ENCODE measurements around the gene PIK3C2G.

GRCh38 chr12:18578191-18578590 lies 316.9 kb downstream of the PIK3C2G start:
- TF ChIP-seq TCF7L2 (IDR thresholded peaks at IDR 0.05; ENCODE audit: low read depth, low read length), result no peak
- TF ChIP-seq, protein P1, sequence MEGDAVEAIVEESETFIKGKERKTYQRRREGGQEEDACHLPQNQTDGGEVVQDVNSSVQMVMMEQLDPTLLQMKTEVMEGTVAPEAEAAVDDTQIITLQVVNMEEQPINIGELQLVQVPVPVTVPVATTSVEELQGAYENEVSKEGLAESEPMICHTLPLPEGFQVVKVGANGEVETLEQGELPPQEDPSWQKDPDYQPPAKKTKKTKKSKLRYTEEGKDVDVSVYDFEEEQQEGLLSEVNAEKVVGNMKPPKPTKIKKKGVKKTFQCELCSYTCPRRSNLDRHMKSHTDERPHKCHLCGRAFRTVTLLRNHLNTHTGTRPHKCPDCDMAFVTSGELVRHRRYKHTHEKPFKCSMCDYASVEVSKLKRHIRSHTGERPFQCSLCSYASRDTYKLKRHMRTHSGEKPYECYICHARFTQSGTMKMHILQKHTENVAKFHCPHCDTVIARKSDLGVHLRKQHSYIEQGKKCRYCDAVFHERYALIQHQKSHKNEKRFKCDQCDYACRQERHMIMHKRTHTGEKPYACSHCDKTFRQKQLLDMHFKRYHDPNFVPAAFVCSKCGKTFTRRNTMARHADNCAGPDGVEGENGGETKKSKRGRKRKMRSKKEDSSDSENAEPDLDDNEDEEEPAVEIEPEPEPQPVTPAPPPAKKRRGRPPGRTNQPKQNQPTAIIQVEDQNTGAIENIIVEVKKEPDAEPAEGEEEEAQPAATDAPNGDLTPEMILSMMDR (IDR thresholded peaks at IDR 0.05), result no peak
- TF ChIP-seq, protein P2, sequence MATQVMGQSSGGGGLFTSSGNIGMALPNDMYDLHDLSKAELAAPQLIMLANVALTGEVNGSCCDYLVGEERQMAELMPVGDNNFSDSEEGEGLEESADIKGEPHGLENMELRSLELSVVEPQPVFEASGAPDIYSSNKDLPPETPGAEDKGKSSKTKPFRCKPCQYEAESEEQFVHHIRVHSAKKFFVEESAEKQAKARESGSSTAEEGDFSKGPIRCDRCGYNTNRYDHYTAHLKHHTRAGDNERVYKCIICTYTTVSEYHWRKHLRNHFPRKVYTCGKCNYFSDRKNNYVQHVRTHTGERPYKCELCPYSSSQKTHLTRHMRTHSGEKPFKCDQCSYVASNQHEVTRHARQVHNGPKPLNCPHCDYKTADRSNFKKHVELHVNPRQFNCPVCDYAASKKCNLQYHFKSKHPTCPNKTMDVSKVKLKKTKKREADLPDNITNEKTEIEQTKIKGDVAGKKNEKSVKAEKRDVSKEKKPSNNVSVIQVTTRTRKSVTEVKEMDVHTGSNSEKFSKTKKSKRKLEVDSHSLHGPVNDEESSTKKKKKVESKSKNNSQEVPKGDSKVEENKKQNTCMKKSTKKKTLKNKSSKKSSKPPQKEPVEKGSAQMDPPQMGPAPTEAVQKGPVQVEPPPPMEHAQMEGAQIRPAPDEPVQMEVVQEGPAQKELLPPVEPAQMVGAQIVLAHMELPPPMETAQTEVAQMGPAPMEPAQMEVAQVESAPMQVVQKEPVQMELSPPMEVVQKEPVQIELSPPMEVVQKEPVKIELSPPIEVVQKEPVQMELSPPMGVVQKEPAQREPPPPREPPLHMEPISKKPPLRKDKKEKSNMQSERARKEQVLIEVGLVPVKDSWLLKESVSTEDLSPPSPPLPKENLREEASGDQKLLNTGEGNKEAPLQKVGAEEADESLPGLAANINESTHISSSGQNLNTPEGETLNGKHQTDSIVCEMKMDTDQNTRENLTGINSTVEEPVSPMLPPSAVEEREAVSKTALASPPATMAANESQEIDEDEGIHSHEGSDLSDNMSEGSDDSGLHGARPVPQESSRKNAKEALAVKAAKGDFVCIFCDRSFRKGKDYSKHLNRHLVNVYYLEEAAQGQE (IDR thresholded peaks at IDR 0.05; ENCODE audit: insufficient read depth in 1 of 2, low read depth in 2 of 2, low read length in 1 of 2), result no peak
